Lower lobe of right lung (tissue), 2 donors: ENCODE data around the gene IGLL5. TPM values are rescaled to one million over a fixed set of nuclear protein-coding genes. Genes with fewer than 3 reads are reported as not detected.

ENCODE experiments used
- ATAC-seq, 2 donors: fragments of 200-7000 bp; cut with Tn5 transposase; one replicate each; pipeline ENCODE4 v1.9.1; 2020 to 2022; ENCODE audit warnings: mild to moderate bottlenecking in 2 of 2, moderate library complexity in 2 of 2
- DNase-seq: peaks from one replicate; pipeline ENCODE4 v3.0.0-alpha.2; 2020
- H3K27ac ChIP-seq: fragments of 200-600 bp; one replicate; pipeline ENCODE4 v1.8.0; 2022
- H3K27me3 ChIP-seq: fragments of 200-600 bp; one replicate; pipeline ENCODE4 v1.8.0; 2022; ENCODE audit warnings: low read depth
- H3K36me3 ChIP-seq: fragments of 200-600 bp; one replicate; pipeline ENCODE4 v1.8.0; 2022; ENCODE audit warnings: mild to moderate bottlenecking
- H3K4me1 ChIP-seq: fragments of 200-600 bp; one replicate; pipeline ENCODE4 v1.8.0; 2022
- H3K4me3 ChIP-seq: fragments of 200-600 bp; one replicate; pipeline ENCODE4 v1.8.0; 2022; ENCODE audit warnings: mild to moderate bottlenecking
- H3K9me3 ChIP-seq: fragments of 200-600 bp; one replicate; pipeline ENCODE4 v1.8.0; 2022
- intact Hi-C: fragments of 100-400 bp; cut with DNase I; formaldehyde crosslinking; loops from one replicate; pipeline ENCODE4 v1.11.0; 2022
- total RNA-seq: library from RNA; stranded (reverse); fragmentation: NEBNext Ultra II Directional; extraction: Animal tissue kit (Norgen Biotek cat#: 25700); gene quantifications from one replicate; pipeline ENCODE4 v1.2.1, GENCODE V29; 2021
- TF ChIP-seq, protein P1 (sequence below): fragments of 200-600 bp; IDR thresholded peaks from one replicate; pipeline ENCODE4 v1.8.0; 2022; ENCODE audit warnings: antibody characterized with exemption, mild to moderate bottlenecking
- donor health status: DM: no; HTN: yes; CAD: no; lungs with severe emphysema.

Gene IGLL5
- total RNA-seq, 1 donor from 2014 or later = 11.1 TPM

DNA sequence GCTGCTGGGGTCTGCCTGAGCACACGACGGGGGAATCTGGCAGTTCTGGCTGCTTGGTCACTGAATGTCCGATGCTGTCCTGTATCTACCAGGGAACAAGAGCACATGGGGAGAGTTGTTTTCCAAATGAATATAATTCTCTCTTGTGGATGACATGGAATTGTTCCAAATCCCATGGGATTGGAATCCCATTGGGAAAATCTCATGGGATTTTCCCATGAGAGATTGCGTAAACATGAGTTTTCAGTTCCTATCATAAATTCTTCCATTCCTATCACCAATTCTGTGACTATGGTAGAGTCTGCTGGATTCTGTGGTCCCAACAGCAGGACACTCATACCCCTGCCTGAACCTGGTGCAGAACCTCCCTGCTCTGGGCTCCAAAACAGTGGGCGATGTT is 35.6 kb upstream of the IGLL5 start:
- Histone ChIP-seq H3K36me3 (no peaks in the 10 kb centered on the region), H3K27ac (no peak overlapping the region), H3K4me3 (no peak overlapping the region), H3K4me1 (no peaks in the 10 kb centered on the region), H3K27me3 (peaks cover 7% of the 10 kb centered on the region), H3K9me3 (no peaks in the 10 kb centered on the region)
- TF ChIP-seq, protein P1, sequence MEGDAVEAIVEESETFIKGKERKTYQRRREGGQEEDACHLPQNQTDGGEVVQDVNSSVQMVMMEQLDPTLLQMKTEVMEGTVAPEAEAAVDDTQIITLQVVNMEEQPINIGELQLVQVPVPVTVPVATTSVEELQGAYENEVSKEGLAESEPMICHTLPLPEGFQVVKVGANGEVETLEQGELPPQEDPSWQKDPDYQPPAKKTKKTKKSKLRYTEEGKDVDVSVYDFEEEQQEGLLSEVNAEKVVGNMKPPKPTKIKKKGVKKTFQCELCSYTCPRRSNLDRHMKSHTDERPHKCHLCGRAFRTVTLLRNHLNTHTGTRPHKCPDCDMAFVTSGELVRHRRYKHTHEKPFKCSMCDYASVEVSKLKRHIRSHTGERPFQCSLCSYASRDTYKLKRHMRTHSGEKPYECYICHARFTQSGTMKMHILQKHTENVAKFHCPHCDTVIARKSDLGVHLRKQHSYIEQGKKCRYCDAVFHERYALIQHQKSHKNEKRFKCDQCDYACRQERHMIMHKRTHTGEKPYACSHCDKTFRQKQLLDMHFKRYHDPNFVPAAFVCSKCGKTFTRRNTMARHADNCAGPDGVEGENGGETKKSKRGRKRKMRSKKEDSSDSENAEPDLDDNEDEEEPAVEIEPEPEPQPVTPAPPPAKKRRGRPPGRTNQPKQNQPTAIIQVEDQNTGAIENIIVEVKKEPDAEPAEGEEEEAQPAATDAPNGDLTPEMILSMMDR = no peak
- intact Hi-C loops = no loop called here
- no peak for ATAC-seq
- DNase-seq = no peak

DNA sequence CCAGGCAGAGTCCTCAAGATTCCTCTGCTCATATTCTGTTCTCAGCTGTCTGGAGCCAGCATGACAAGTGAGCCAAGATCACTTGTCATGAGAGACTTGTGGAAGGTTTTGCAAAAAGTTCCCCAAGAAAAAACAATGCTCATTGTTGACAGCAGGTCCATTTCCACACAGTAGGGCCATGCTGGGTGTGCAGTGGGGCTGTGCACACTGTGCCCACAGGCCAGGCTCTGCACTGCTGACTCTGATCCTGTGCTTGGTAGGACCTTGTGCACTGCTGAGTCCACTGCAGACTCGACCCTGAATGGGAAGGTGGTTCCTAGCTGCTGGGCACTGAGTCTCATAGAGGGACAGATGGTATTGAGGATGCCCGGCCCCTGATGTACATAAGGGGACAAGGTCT is 33.9 kb upstream of the IGLL5 start:
- DNase-seq (no peak), ATAC-seq (no peak)
- TF ChIP-seq, protein P1 = no peak
- Histone ChIP-seq H3K4me3 (no peak overlapping the region), H3K27ac (no peak overlapping the region), H3K9me3 (no peaks in the 10 kb centered on the region), H3K4me1 (no peaks in the 10 kb centered on the region), H3K27me3 (peaks cover 7% of the 10 kb centered on the region), H3K36me3 (no peaks in the 10 kb centered on the region)
- intact Hi-C loops = no loop called here

DNA sequence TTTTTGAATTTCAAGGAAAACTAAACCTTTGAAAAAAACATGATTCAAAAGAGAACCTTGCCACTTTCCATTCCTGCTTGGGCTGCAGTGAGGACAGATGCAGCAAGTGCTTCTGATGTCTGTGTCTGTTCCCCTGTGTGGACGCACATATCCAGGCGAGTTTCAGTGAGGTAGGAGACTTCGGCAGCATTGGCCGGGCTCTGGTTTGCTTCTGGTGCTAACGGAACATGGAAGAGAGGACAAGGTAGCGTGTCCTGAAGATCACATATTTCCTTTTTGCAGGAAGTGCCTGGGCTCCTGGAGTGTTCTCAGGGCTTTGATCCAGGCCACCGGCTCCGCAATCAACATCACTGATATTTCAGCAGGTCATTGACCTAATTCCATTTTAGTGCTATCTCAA is 33.1 kb upstream of the IGLL5 start:
- peaks cover 7% of the 10 kb centered on the region for H3K27me3 ChIP-seq
- intact Hi-C loops = no loop called here
- TF ChIP-seq, protein P1 = no peak
- no peaks in the 10 kb centered on the region for H3K9me3 ChIP-seq
- no peak overlapping the region for H3K27ac ChIP-seq
- DNase-seq = no peak
- no peak overlapping the region for H3K4me3 ChIP-seq
- H3K36me3 ChIP-seq = no peaks in the 10 kb centered on the region
- no peaks in the 10 kb centered on the region for H3K4me1 ChIP-seq
- no peak for ATAC-seq

DNA sequence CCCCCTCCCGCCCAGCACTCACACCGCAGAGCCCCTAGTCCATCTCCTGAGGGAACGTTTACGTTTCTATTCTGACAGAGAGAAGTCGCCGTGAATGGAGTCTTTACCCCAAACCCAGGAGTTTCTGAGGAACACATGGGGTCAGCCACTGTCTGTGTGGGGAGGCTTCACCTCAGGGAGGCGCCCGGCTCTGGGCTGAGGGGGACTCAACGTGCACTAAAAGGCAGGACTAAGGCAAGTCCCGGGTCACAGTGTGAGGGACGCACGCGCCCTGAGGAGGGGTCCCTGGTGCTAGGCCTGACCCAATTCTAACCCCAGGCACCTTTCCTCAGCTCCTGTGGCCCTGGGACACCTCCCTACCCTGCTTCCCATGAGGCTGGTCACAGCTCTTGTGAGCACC is 32.5 kb upstream of the IGLL5 start:
- Histone ChIP-seq H3K27ac (no peak overlapping the region), H3K9me3 (no peaks in the 10 kb centered on the region), H3K27me3 (peaks cover 7% of the 10 kb centered on the region), H3K36me3 (no peaks in the 10 kb centered on the region), H3K4me1 (no peaks in the 10 kb centered on the region), H3K4me3 (no peak overlapping the region)
- TF ChIP-seq, protein P1 = no peak
- DNase-seq (no peak), ATAC-seq (no peak)
- intact Hi-C loops = no loop called here

DNA sequence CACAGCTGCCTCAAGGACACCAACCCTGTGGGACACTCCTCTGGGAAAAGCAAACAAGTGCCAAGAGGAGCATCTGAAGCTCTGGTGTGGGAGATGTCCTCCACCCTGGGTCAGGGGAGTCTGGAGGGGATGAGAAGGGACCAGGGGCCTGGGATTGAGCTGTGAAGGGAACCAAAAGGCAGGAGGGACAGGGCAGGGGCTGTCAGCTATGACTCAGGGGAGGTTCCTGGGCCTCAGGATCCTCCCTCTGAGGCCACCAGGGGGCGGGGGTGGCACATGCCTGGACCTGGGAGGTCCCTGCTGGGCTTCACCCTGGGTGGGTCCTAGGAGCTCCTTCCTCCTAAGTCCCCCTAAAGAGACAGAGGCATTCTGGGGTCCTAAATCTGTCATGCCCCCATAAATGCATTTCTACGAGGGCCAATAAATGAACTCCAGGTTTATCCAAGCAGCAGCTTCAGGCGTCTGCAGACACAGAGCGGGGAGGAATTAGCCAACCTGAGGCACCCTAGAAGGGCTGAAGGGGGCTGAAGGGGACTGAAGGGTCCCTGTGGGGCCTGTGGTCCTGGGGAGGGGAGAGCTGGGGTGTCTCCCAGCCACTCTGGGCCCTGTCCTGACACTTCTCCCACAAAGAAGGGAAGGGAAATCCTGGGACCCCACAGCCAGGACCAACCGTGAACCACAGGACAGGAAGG is 31.9 kb upstream of the IGLL5 start:
- no peak overlapping the region for H3K27ac ChIP-seq
- ATAC-seq = peak in 1 of 2 donors; percentile 55
- H3K4me1 ChIP-seq = no peaks in the 10 kb centered on the region
- no peak overlapping the region for H3K4me3 ChIP-seq
- TF ChIP-seq, protein P1 = peak; percentile 35
- H3K27me3 ChIP-seq = peaks cover 7% of the 10 kb centered on the region
- DNase-seq = no peak
- no peaks in the 10 kb centered on the region for H3K9me3 ChIP-seq
- no peaks in the 10 kb centered on the region for H3K36me3 ChIP-seq
- intact Hi-C loops = no loop called here
